G401 (cell line): ENCODE results near the gene STAP2. TPM values are rescaled to one million over a fixed set of nuclear protein-coding genes. Genes with fewer than 3 reads are reported as not detected.
"Not testable (repeated sequence)": the region's sequence is repeated elsewhere in the genome, so short reads cannot be mapped to it uniquely, and the experiment has no call there.

Experiments used
- DNase-seq: peaks from one replicate; pipeline ENCODE4 v3.0.0-alpha.2; 2015; ENCODE audit warnings: low spot score
- in situ Hi-C: cut with HindIII; loops from 2 replicates; pipeline ENCODE4 v1.10.0; 2016; ENCODE audit warnings: low sequenced_read_pairs, mixed read lengths
- total RNA-seq: library from RNA; depleted of rRNA; stranded (reverse); fragments of >200 nt; shearing (Covaris generic); gene quantifications from 2 replicates; pipeline ENCODE4 v1.2.3, GENCODE V29; 2014; rRNA removed

STAP2 gene
- total RNA-seq, 1 experiment from 2014 or later, result 26.0 TPM

GRCh38 chr19:4284176-4284958 is 54.3 kb downstream of the STAP2 start:
- in situ Hi-C loops, result no loop called here
- peak; percentile 29 for DNase-seq

- DNase-seq, result no peak
- in situ Hi-C loops, result no loop called here
These were observed 58.9 kb downstream of the STAP2 start for GRCh38 chr19:4279530-4280422.

DNA sequence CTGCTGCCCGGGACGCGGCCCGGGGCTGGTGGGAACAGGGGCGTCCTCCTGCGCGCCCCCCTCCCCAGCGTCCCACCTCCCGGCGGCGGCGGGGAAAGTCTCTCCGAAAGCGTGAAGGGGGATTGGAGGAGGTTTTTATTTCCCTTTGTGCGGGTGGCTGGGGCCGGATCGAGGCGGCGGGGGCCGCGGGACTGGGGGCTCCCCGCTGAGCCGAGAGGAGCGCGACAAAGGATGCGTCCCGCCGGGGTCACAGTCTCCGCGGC is 59.4 kb downstream of the STAP2 start:
- in situ Hi-C loops, result no loop called here
- no peak for DNase-seq

- in situ Hi-C loops, result no loop called here
- DNase-seq, result no peak
These were observed 60.0 kb downstream of the STAP2 start, which contains the start of gene SHD for GRCh38 chr19:4278419-4279266. SHD (plus strand) TSS chr19:4279266; CDS start chr19:4280064, 798 bp downstream.

DNA sequence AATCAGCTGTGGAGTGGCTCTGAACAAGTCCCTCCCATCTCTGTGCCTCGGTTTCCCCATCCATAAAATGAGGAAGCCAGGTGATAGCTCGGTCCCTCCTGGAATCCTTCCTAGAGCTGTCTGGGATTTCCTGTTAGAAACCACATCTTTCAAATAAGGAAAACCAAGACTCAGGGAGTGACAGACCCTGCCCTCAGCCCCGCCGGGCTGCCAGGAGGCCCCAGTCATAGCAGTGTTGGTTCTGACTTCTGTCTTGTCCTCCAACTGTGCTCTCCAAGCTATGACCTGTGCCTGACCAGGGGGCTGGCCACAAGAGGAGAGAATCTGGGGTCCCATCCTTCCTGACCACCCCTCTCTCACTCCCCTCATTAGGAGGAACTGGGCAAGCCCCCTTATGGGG is 60.6 kb downstream of the STAP2 start:
- in situ Hi-C loops, result no loop called here
- no peak for DNase-seq

GRCh38 chr19:4277191-4277696 is 61.4 kb downstream of the STAP2 start:
- in situ Hi-C loops, result no loop called here
- DNase-seq, result no peak

- in situ Hi-C loops, DNase-seq: not testable (repeated sequence)
These were observed 64.3 kb downstream of the STAP2 start for GRCh38 chr19:4274321-4274686.

Other genes with a start within 250 kb of the STAP2 start
- 370 and 376 TPM in 2 replicates for gene MAP2K2, start 214.7 kb downstream of the STAP2 start, total RNA-seq
- gene CREB3L3, start 185.2 kb downstream of the STAP2 start, total RNA-seq, result not detected in 2 replicates
- gene SIRT6, start 156.3 kb downstream of the STAP2 start, total RNA-seq, result 17.2 and 21.8 TPM in 2 replicates
- 3.8 and 4.4 TPM in 2 replicates for gene ANKRD24, start 156.1 kb downstream of the STAP2 start, total RNA-seq
- 1.8 and 5.4 TPM in 2 replicates for gene EBI3, start 109.3 kb downstream of the STAP2 start, total RNA-seq
- 36.1 and 40.4 TPM in 2 replicates for gene YJU2, start 91.7 kb downstream of the STAP2 start, total RNA-seq
- gene SHD, start 59.6 kb downstream of the STAP2 start, total RNA-seq, result 0.37 TPM in 1 of 2 replicates, not detected in the other
- gene TMIGD2, start 36.4 kb downstream of the STAP2 start, total RNA-seq, result not detected in 2 replicates
- 22.9 and 32.9 TPM in 2 replicates for gene FSD1, start 34.2 kb downstream of the STAP2 start, total RNA-seq
- 29.5 and 51.3 TPM in 2 replicates for gene MPND, start 4.7 kb upstream of the STAP2 start, total RNA-seq
- gene SH3GL1, start 61.7 kb upstream of the STAP2 start, total RNA-seq, result 95.8 and 109 TPM in 2 replicates
- gene CHAF1A, start 63.8 kb upstream of the STAP2 start, total RNA-seq, result 39.4 and 46.0 TPM in 2 replicates
- gene UBXN6, start 119.0 kb upstream of the STAP2 start, total RNA-seq, result 59.6 and 72.8 TPM in 2 replicates
- gene HDGFL2, start 133.5 kb upstream of the STAP2 start, total RNA-seq, result 86.6 and 106 TPM in 2 replicates
- 0.18 and 0.34 TPM in 2 replicates for gene PLIN4, start 179.7 kb upstream of the STAP2 start, total RNA-seq
- gene PLIN5, start 196.4 kb upstream of the STAP2 start, total RNA-seq, result 3.5 TPM in 1 of 2 replicates, not detected in the other
- 0.25 and 0.41 TPM in 2 replicates for gene LRG1, start 201.2 kb upstream of the STAP2 start, total RNA-seq
- 147 and 162 TPM in 2 replicates for gene SEMA6B, start 220.9 kb upstream of the STAP2 start, total RNA-seq